Endothelial cell of umbilical vein (primary cell): ENCODE results near the gene PARD3B. TPM values are rescaled to one million over a fixed set of nuclear protein-coding genes. Genes with fewer than 3 reads are reported as not detected.

Experiments used
- BruUV-seq: library from RNA; stranded (reverse); fragments of 400-500 nt; replicated peaks from 2 replicates; lab custom pipeline; 2021; lab: Mats Ljungman, UMichigan
- CTCF ChIA-PET: fragments of 300-600, 350-600 bp; sonication (Branson Sonifier 250); formaldehyde crosslinking; loops from one replicate; lab custom pipeline; 2021; ENCODE audit warnings: antibody characterized with exemption, inconsistent platforms; lab: Charles Lee
- POLR2A ChIA-PET: fragments of 300-600, 350-600 bp; sonication (Branson Sonifier 250); formaldehyde crosslinking; loops from one replicate; lab custom pipeline; 2021; ENCODE audit warnings: antibody characterized with exemption, inconsistent platforms; lab: Charles Lee
- DNase-seq: peaks from one replicate; pipeline ENCODE4 v3.0.0-alpha.2; 2011; ENCODE audit warnings: low read depth, low spot score
- FAIRE-seq: peaks from 2 replicates; lab custom pipeline; 2011; peaks lifted over from hg19 to GRCh38; lab: Jason Lieb, UNC
- H2AFZ ChIP-seq: 2 replicates; pipeline ENCODE4 v1.6.0; 2012; ENCODE audit warnings: low read depth, low read length, control low read depth, inconsistent platforms
- H3K27ac ChIP-seq: 2 replicates; pipeline ENCODE4 v1.5.1; 2011; ENCODE audit warnings: low read depth, mild to moderate bottlenecking, control low read depth, low read length, moderate library complexity; ENCODE audit not compliant: insufficient read depth
- H3K27me3 ChIP-seq, 2 experiments: 2 replicates each; pipeline versions ENCODE4 v1.6.0 to v1.6.1; 2011; ENCODE audit warnings: low read length in 2 of 2, mixed read lengths in 1 of 2; ENCODE audit not compliant: control insufficient read depth in 2 of 2, insufficient read depth in 2 of 2
- H3K36me3 ChIP-seq, 2 experiments: 2 replicates in 1 of 2; 3 replicates in 1 of 2; pipeline ENCODE4 v1.5.1; 2011; ENCODE audit warnings: low read length in 2 of 2, mild to moderate bottlenecking in 1 of 2, moderate library complexity in 1 of 2; ENCODE audit not compliant: control insufficient read depth in 2 of 2, insufficient read depth in 2 of 2; ENCODE audit errors: extremely low read depth in 1 of 2
- H3K4me1 ChIP-seq: 3 replicates; pipeline ENCODE4 v1.5.1; 2011; ENCODE audit warnings: mild to moderate bottlenecking, low read length; ENCODE audit not compliant: control insufficient read depth, insufficient read depth; ENCODE audit errors: extremely low read depth
- H3K4me2 ChIP-seq: 2 replicates; pipeline ENCODE4 v1.6.1; 2011; ENCODE audit warnings: low read length, control low read depth, mixed read lengths; ENCODE audit not compliant: insufficient read depth
- H3K4me3 ChIP-seq, 3 experiments: fragments of 200-600 bp in 1 of 3; sonication (generic), shearing (Covaris generic) in 1 of 3; replicated peaks in 1 of 3; 2 replicates each; pipeline ENCODE4 v1.5.1; 2011 to 2016; ENCODE audit warnings: control low read depth in 3 of 3, low read length in 3 of 3, mild to moderate bottlenecking in 2 of 3, inconsistent platforms in 1 of 3, low read depth in 1 of 3, moderate library complexity in 1 of 3; ENCODE audit not compliant: insufficient read depth in 1 of 3
- H3K79me2 ChIP-seq: 2 replicates; pipeline ENCODE4 v1.6.0; 2012; ENCODE audit warnings: low read length, inconsistent platforms; ENCODE audit not compliant: control insufficient read depth, insufficient read depth
- H3K9ac ChIP-seq: replicated peaks from 2 replicates; pipeline ENCODE3; 2011; ENCODE audit warnings: low read length, control low read depth; ENCODE audit not compliant: insufficient read depth; ENCODE audit errors: extremely low read depth
- H3K9me1 ChIP-seq: replicated peaks from 3 replicates; pipeline ENCODE4 v1.6.0; 2011; ENCODE audit warnings: mild to moderate bottlenecking, low read length; ENCODE audit not compliant: control insufficient read depth, insufficient read depth; ENCODE audit errors: extremely low read depth
- H3K9me3 ChIP-seq: replicated peaks from 2 replicates; pipeline ENCODE4 v1.5.1; 2012; ENCODE audit warnings: low read length, inconsistent platforms; ENCODE audit not compliant: control insufficient read depth, insufficient read depth
- H4K20me1 ChIP-seq: replicated peaks from 2 replicates; pipeline ENCODE3; 2011; ENCODE audit warnings: mild to moderate bottlenecking, low read length; ENCODE audit not compliant: control insufficient read depth, insufficient read depth; ENCODE audit errors: extremely low read depth
- EZH2 ChIP-seq: IDR thresholded peaks from 2 replicates; pipeline ENCODE4 v1.6.1; 2012; ENCODE audit warnings: borderline replicate concordance, low read depth, mild to moderate bottlenecking, moderate library complexity, low read length, inconsistent platforms; ENCODE audit not compliant: severe bottlenecking
- MYC ChIP-seq: IDR thresholded peaks from one replicate; pipeline ENCODE4 v1.6.1; 2011; ENCODE audit warnings: mild to moderate bottlenecking, low read depth, low read length
- POLR2AphosphoS5 ChIP-seq: IDR thresholded peaks from 2 replicates; pipeline ENCODE4 v1.6.1; 2012; ENCODE audit warnings: low read depth, mild to moderate bottlenecking, control low read depth, low read length, moderate library complexity; ENCODE audit not compliant: insufficient read depth
- dilution Hi-C: fragments of 300-500 bp; cut with MboI; formaldehyde crosslinking; loops from one replicate; pipeline ENCODE4 v1.15.0; 2019; ENCODE audit warnings: low sequenced_read_pairs; ENCODE audit not compliant: extremely low pct_ligation_motif_present
- intact Hi-C: fragments of 100-400 bp; cut with micrococcal nuclease; formaldehyde crosslinking; loops from one replicate; pipeline ENCODE4 v1.10.0; 2022
- polyA plus RNA-seq, 4 experiments: library from polyadenylated mRNA; depleted of rRNA in 3 of 4; stranded (reverse) in 3 of 4; unstranded in 1 of 4; fragments of >200 nt; gene quantifications; 2 replicates each; pipeline versions ENCODE4 v1.2.1 to v1.2.3, GENCODE V29; 2011 to 2012; ENCODE audit warnings: missing spikeins in 1 of 4
- total RNA-seq: library from RNA; stranded (reverse); gene quantifications from 2 replicates; pipeline ENCODE4 v1.2.3, GENCODE V29; 2021
- TF ChIP-seq, protein P1 (sequence below), 2 donors: IDR thresholded peaks; 1 replicate in 1 of 2; 2 replicates in 1 of 2; pipeline ENCODE4 v1.5.1; 2011; ENCODE audit warnings: low read length in 2 of 2, mild to moderate bottlenecking in 2 of 2, moderate library complexity in 2 of 2, control low read depth in 1 of 2, inconsistent platforms in 1 of 2, low read depth in 1 of 2; ENCODE audit not compliant: insufficient read depth in 1 of 2; ENCODE audit errors: extremely low read depth in 1 of 2
- TF ChIP-seq, protein P2 (sequence below): IDR thresholded peaks from 2 replicates; pipeline ENCODE4 v1.6.1; 2011; ENCODE audit not compliant: insufficient read depth, insufficient read length

The PARD3B gene
- total and polyA plus RNA-seq, 2 donors (not counting 3 experiments of a cell fraction or from before 2014, with no cell fraction given), result 2.2 to 30.9 TPM

DNA sequence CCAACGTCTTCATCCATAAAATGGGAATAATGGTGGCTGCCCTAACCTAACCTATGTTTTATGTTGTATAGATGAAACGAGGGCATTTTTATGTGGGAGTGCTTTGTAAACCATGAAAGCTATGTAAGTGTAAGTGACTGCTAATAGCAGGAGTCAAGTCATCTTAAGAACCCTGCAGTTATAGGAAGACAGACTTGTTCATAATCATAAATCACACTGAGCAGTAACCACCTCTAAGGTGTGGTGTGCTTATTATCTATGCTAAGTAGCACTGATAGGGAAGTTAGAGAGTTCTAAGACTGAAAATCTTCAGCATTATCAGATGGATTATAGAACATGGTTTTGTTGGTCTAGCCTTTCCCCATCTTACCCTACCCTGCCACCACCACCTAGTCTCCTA is 1112.8 kb downstream of the PARD3B start:
- no peak for FAIRE-seq

DNA sequence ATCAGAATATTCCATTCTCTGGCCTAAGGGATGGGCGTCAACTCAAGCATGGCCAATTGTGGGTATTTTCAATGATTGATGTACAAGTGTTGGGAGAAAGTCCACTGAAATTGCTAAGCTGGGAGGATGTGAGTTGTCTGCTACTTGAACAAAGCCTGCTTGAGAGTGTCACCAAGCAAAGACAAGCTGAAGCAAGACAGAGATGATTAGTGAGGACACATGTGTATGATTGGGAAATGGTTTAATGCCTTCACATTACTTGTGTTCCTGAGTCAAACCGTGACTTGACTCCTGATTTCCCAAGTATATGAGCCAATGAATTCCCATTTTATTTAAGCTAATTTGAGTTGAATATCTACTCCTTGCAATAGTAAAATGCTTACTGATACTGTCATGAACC is 1113.3 kb downstream of the PARD3B start:
- Histone ChIP-seq H3K27me3 (peaks cover 5 to 20% of the 10 kb centered on the region in 2 experiments), H3K4me3 (no peak overlapping the region), H3K4me2 (no peak overlapping the region), H3K36me3 (no peaks in the 10 kb centered on the region), H3K27ac (no peak overlapping the region), H4K20me1 (no peaks in the 10 kb centered on the region), H3K9me3 (no peaks in the 10 kb centered on the region), H2AFZ (no peak overlapping the region), H3K79me2 (no peaks in the 10 kb centered on the region), H3K9me1 (no peaks in the 10 kb centered on the region), H3K4me1 (no peaks in the 10 kb centered on the region), H3K9ac (no peak overlapping the region)
- FAIRE-seq, result no peak
- TF ChIP-seq EZH2 (no peak), MYC (no peak), POLR2AphosphoS5 (no peak)
- TF ChIP-seq, protein P1, sequence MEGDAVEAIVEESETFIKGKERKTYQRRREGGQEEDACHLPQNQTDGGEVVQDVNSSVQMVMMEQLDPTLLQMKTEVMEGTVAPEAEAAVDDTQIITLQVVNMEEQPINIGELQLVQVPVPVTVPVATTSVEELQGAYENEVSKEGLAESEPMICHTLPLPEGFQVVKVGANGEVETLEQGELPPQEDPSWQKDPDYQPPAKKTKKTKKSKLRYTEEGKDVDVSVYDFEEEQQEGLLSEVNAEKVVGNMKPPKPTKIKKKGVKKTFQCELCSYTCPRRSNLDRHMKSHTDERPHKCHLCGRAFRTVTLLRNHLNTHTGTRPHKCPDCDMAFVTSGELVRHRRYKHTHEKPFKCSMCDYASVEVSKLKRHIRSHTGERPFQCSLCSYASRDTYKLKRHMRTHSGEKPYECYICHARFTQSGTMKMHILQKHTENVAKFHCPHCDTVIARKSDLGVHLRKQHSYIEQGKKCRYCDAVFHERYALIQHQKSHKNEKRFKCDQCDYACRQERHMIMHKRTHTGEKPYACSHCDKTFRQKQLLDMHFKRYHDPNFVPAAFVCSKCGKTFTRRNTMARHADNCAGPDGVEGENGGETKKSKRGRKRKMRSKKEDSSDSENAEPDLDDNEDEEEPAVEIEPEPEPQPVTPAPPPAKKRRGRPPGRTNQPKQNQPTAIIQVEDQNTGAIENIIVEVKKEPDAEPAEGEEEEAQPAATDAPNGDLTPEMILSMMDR (IDR thresholded peaks at IDR 0.05; ENCODE audit: extremely low read depth in 1 of 2, insufficient read depth in 1 of 2, low read depth in 1 of 2, low read length in 2 of 2), result no peak
- TF ChIP-seq, protein P2, sequence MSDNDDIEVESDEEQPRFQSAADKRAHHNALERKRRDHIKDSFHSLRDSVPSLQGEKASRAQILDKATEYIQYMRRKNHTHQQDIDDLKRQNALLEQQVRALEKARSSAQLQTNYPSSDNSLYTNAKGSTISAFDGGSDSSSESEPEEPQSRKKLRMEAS, result no peak
- DNase-seq, result no peak
- intact Hi-C loops, result no loop called here
- ChIA-PET CTCF (no interaction called here), POLR2A (no interaction called here)
- dilution Hi-C loops, result no loop called here
- BruUV-seq, result no TSS peak

More for the DNA sequence above, 1112.8 kb downstream of the PARD3B start:
- Histone ChIP-seq H3K27ac (no peak overlapping the region), H4K20me1 (no peaks in the 10 kb centered on the region), H3K27me3 (peaks cover 5 to 18% of the 10 kb centered on the region in 2 experiments), H3K4me1 (no peaks in the 10 kb centered on the region), H3K4me2 (no peak overlapping the region), H2AFZ (no peak overlapping the region), H3K4me3 (no peak overlapping the region), H3K79me2 (no peaks in the 10 kb centered on the region), H3K9ac (no peak overlapping the region), H3K9me3 (no peaks in the 10 kb centered on the region), H3K9me1 (no peaks in the 10 kb centered on the region), H3K36me3 (no peaks in the 10 kb centered on the region)
- intact Hi-C loops (no loop called here), dilution Hi-C loops (no loop called here)
- CTCF ChIA-PET, result no interaction called here
- DNase-seq, result no peak
- no peak for TF ChIP-seq EZH2
- POLR2A ChIA-PET, result no interaction called here
- BruUV-seq, result no TSS peak
